ENCODE measurements around the gene IFNAR1. TPM values are rescaled to one million over a fixed set of nuclear protein-coding genes. Genes with fewer than 3 reads are reported as not detected.

Gene IFNAR1
- total RNA-seq, 4 donors from 2014 or later = 22.4 to 28.3 (median 26.4) TPM

GRCh38 chr21:33386222-33386784 is 61.5 kb downstream of the IFNAR1 start:
- 84% methylated on average over 6 of the region's 6 CpGs for WGBS
- H3K27me3 ChIP-seq = no peaks in the 10 kb centered on the region
- H3K36me3 ChIP-seq = no peaks in the 10 kb centered on the region
- H3K4me1 ChIP-seq = peaks cover 13 to 30% (median 22%) of the 10 kb centered on the region in 4 donors
- intact Hi-C loops (cut with DNase I) = no loop called here
- TF ChIP-seq EP300 (IDR thresholded peaks at IDR 0.05) = no peak
- no peak for TF ChIP-seq POLR2A (IDR thresholded peaks at IDR 0.05; ENCODE audit: low read depth)
- no peak for TF ChIP-seq CTCF (IDR thresholded peaks at IDR 0.05)
- no peak for TF ChIP-seq POLR2AphosphoS5 (IDR thresholded peaks at IDR 0.05)
- H3K9me3 ChIP-seq = no peaks in the 10 kb centered on the region
- H3K27ac ChIP-seq (replicated peaks in 1 of 4) = no peak overlapping the region
- DNase-seq (ENCODE audit: extremely low spot score) = no peak
- H3K4me3 ChIP-seq = no peak overlapping the region

GRCh38 chr21:33387294-33387693 is 62.5 kb downstream of the IFNAR1 start:
- intact Hi-C loops (cut with DNase I) = no loop called here
- WGBS = 96% methylated on average over 5 of the region's 6 CpGs
- Histone ChIP-seq H3K4me3 (no peak overlapping the region), H3K27ac (replicated peaks in 1 of 4) (no peak overlapping the region), H3K36me3 (no peaks in the 10 kb centered on the region), H3K4me1 (peaks cover 11 to 31% (median 16%) of the 10 kb centered on the region in 4 donors), H3K9me3 (no peaks in the 10 kb centered on the region), H3K27me3 (no peaks in the 10 kb centered on the region)
- no peak for TF ChIP-seq POLR2A (IDR thresholded peaks at IDR 0.05; ENCODE audit: low read depth)
- no peak for TF ChIP-seq POLR2AphosphoS5 (IDR thresholded peaks at IDR 0.05)
- no peak for TF ChIP-seq CTCF (IDR thresholded peaks at IDR 0.05)
- TF ChIP-seq EP300 (IDR thresholded peaks at IDR 0.05) = no peak
- DNase-seq (ENCODE audit: extremely low spot score) = no peak

GRCh38 chr21:33388188-33388587 is 63.4 kb downstream of the IFNAR1 start:
- WGBS = 85% methylated on average over 4 of the region's 4 CpGs
- intact Hi-C loops (cut with DNase I) = no loop called here
- H3K36me3 ChIP-seq = no peaks in the 10 kb centered on the region
- no peaks in the 10 kb centered on the region for H3K27me3 ChIP-seq
- no peaks in the 10 kb centered on the region for H3K9me3 ChIP-seq
- no peak overlapping the region for H3K27ac ChIP-seq (replicated peaks in 1 of 4)
- peaks cover 2 to 27% (median 8%) of the 10 kb centered on the region in 4 donors for H3K4me1 ChIP-seq
- no peak for DNase-seq (ENCODE audit: extremely low spot score)
- TF ChIP-seq CTCF (IDR thresholded peaks at IDR 0.05) = no peak
- no peak for TF ChIP-seq POLR2AphosphoS5 (IDR thresholded peaks at IDR 0.05)
- H3K4me3 ChIP-seq = no peak overlapping the region

GRCh38 chr21:33390479-33390878 is 65.7 kb downstream of the IFNAR1 start:
- no peak for DNase-seq (ENCODE audit: extremely low spot score)
- Histone ChIP-seq H3K36me3 (no peaks in the 10 kb centered on the region), H3K4me1 (peaks cover 0 to 21% (median 17%) of the 10 kb centered on the region in 4 donors), H3K27me3 (no peaks in the 10 kb centered on the region), H3K9me3 (no peaks in the 10 kb centered on the region), H3K4me3 (no peak overlapping the region), H3K27ac (replicated peaks in 1 of 4) (no peak overlapping the region)
- 88% methylated on average over 5 of the region's 5 CpGs for WGBS
- TF ChIP-seq CTCF (IDR thresholded peaks at IDR 0.05) (no peak), POLR2AphosphoS5 (IDR thresholded peaks at IDR 0.05) (no peak), EP300 (IDR thresholded peaks at IDR 0.05) (no peak), POLR2A (IDR thresholded peaks at IDR 0.05; ENCODE audit: low read depth) (no peak)
- intact Hi-C loops (cut with DNase I) = no loop called here

- DNase-seq (ENCODE audit: extremely low spot score) = no peak
- H3K4me3 ChIP-seq = no peak overlapping the region
- intact Hi-C loops (cut with DNase I) = no loop called here
- WGBS = 85% methylated on average over 6 of the region's 6 CpGs
- H3K27ac ChIP-seq (replicated peaks in 1 of 4) = no peak overlapping the region
- H3K36me3 ChIP-seq = no peaks in the 10 kb centered on the region
- no peaks in the 10 kb centered on the region for H3K27me3 ChIP-seq
- H3K9me3 ChIP-seq = no peaks in the 10 kb centered on the region
- H3K4me1 ChIP-seq = peaks cover 4 to 33% (median 29%) of the 10 kb centered on the region in 4 donors
- no peak for TF ChIP-seq CTCF (IDR thresholded peaks at IDR 0.05)
- no peak for TF ChIP-seq EP300 (IDR thresholded peaks at IDR 0.05)
- no peak for TF ChIP-seq POLR2A (IDR thresholded peaks at IDR 0.05; ENCODE audit: low read depth)
- TF ChIP-seq POLR2AphosphoS5 (IDR thresholded peaks at IDR 0.05) = no peak
Observed at GRCh38 chr21:33391656-33392055, 66.9 kb downstream of the IFNAR1 start.

Data from esophagus muscularis mucosa (tissue), 4 donors.